ENCODE results near the gene NGEF.

Gene NGEF

GRCh38 chr2:232959139-232959538 lies 53.9 kb downstream of the NGEF start:
- DNase-seq, result no peak

DNA sequence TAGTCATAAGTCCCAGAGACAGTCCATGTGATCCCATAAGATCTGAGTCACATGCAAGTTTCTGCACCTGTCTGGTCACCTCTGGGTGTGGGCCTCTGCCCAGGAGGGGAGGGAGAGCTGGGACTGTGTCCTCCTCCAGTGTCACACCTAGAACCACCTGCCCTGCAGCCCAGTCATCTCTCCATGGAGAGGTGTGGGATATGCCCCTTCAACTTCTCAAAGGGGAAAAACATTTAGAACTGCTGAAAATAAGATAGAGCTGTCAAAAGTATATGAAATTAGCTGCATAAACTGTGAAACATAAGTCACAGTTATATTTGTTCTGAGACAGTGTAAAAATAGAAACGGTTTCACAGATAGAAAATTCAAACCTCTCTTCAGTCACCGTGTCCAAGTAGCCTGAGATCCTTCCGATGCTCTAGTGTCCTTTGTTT lies 55.4 kb downstream of the NGEF start:
- no peak for DNase-seq

- no peak for DNase-seq
Observed at GRCh38 chr2:232955856-232956255, 57.2 kb downstream of the NGEF start.

GRCh38 chr2:232954691-232955090 lies 58.4 kb downstream of the NGEF start:
- no peak for DNase-seq

GRCh38 chr2:232951891-232952290 lies 61.2 kb downstream of the NGEF start:
- no peak for DNase-seq

DNA sequence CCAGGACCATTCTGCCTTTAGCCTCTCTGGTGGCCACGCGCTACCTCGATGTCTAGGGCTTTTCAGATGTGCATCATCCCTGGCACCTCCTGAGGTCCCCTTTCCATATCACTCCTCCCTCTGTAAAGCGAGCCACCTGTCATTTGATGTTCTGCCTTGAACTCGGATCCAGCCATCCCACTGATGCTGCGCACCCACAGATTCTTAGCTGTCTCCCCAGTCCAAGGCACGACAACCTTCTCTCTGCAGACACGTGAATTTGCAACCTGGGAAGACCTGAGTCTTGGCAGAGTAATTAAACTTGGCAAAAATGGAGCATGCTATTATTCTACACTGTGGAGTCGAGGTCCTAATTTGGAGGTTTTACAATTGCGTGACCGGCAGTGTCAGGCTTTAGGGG lies 61.9 kb downstream of the NGEF start:
- no peak for DNase-seq

DNA sequence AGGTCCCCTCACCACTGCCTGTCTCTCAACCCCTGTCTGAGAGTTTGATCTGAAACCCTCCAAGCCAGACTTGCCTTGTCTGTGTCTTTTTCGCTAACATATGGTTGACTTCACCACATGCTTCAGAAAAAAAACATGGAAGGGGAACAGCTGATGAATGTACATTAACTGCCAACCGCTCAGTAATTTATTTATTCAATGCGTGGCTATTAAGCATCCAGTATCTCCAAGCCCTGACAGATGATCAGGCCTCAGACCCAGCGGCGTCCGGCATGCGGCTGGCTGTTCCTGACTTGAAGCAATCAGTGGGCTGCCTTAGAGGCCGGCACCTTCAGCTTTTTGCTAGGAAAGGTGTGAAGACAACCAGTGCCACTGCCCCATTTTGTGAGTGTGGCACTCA lies 62.3 kb downstream of the NGEF start:
- DNase-seq, result no peak

DNA sequence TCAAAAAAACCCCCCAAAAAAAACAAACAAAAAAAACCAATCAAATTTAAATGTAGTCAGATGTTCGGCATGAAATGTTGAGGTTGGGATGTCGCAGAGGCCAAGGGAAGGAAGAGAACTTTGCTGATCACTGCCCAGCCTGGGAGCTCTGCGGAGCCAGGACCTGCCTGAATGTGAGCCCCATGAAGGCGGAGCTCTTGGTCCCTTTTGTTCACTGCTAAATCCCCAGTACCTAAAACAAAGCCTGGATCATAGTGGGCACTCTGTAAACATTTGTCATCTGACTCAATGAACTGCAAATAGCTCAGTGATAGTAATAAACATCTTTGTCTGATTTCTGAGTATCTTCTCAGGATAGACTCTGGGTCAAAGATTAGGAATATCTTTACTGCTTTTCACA lies 64.0 kb downstream of the NGEF start:
- no peak for DNase-seq

DNA sequence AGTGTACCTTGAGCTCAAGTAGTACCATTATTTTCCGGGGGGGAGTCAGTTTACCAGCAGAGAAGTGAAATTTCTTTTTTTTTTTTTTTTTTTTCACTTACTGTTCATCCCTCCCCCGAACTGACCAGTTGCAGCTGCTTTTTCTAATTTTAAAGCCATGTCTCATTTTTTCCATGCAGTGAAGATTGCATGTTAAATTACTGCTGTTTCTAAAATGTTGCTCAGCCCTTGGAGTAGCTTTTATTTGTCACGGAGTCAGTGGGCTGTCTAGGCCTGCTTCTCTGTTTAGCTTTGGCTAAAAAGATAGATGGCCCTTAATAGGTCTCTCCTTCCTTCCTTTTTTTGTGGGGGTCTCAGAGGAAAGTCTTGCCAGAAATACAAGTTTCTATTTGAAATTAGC lies 70.2 kb downstream of the NGEF start:
- no peak for DNase-seq

DNA sequence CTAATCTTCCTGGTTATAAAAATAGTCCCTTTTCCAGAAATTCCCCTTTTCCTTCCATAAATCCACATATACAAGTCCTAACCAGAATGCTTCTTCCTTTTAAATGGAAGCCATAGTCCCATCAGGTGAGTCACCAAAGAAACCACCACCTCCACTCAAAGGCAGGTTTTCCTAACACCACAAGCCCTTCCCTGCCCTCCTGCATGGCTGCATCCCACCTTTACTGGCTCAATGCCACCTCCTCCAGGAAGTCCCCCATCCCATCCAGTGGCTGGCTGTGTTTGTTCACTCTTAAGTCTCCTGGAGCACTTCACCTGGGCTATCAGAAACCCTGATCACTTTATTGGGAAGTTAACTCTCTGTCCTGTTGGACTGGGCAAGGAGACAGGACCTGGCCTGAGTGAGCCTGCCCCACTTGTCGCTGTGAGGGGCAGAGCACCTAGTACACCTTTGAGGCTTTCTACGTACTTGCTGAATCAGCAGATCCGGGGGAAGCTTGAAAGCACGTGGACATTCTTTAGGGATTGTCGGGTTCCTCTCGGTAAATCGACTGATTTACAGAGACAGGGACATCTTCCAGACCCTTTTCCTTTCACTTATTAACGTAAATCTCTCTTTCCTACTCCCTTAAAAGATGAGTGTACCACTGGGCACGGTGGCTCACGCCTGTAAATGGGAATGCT lies 71.0 kb downstream of the NGEF start:
- DNase-seq, result no peak

DNA sequence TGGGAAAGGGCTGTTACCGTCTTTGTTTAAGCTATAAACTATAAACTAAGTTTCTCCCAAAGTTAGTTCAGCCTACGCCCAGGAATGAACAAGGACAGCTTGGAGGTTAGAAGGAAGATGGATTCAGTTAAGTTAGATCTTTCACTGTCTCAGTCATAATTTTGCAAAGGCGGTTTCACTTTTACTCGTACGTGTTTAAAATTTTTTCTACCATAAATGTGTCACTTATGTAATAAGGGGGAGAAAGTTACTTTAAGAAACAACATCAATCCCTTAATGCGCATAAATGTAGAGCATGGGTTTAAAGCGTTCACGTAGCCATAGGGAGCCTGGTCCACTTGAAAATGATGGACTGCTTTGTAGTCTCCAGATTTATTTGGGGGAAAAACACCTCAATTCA lies 71.7 kb downstream of the NGEF start:
- DNase-seq, result no peak

DNA sequence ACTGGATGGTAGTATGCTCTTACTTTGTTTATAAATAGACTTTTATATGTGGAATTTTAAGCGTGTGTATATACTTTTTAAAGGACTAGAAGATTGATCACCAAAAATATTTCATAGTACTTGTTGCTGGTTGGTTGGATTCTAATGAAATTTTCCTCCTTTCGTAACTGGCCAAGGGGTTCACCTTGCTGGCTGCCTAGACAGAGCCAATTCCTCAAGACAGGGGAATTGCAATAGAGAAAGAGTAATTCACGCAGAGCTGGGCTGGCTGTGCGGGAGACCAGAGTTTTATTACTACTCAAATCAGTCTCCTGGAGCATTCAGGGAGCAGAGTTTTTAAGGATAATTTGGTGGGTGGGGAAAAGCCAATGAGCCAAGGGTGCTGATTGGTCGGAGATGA lies 72.3 kb downstream of the NGEF start:
- DNase-seq, result no peak

- DNase-seq, result no peak
Observed at GRCh38 chr2:232937278-232937906, 75.7 kb downstream of the NGEF start.

DNA sequence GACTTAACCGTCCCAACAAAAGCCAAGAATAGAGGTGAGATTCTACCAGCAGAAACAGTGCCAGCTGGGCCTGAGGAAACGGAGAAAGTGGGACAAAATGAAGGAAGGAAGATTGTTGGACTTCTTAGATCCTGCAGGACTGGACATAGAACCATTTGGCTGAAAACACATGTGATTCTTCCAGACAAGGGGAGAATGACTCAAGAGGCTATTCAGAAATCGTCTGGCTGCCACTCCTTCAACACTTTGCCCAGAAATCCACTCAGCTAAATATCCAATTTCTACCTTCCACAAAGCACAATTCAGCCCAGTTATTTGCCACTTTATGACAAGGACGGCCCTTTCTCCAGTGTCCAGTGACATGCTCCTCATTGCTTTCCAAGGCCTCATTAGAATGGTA lies 81.4 kb downstream of the NGEF start:
- DNase-seq, result no peak

DNA sequence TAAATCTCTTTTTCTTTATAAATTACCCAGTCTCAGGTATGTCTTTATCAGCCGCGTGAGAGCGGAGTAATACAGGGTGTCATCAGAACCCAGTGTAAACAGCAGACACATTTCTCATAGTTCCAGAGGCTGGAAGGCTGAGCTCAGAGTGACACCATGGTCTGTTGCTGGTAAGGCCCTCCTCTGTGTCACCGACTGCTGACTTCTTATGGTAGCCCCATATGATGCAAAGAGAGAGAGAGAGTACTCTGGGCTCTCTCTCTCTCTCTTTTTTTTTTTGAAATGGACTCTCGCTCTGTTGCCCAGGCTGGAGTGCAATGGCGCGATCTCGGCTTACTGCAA lies 83.0 kb downstream of the NGEF start:
- DNase-seq, result no peak

- no peak for DNase-seq
Observed at GRCh38 chr2:232929303-232930058, 83.6 kb downstream of the NGEF start.

- no peak for DNase-seq
Observed at GRCh38 chr2:232928551-232929302, 84.3 kb downstream of the NGEF start.

DNA sequence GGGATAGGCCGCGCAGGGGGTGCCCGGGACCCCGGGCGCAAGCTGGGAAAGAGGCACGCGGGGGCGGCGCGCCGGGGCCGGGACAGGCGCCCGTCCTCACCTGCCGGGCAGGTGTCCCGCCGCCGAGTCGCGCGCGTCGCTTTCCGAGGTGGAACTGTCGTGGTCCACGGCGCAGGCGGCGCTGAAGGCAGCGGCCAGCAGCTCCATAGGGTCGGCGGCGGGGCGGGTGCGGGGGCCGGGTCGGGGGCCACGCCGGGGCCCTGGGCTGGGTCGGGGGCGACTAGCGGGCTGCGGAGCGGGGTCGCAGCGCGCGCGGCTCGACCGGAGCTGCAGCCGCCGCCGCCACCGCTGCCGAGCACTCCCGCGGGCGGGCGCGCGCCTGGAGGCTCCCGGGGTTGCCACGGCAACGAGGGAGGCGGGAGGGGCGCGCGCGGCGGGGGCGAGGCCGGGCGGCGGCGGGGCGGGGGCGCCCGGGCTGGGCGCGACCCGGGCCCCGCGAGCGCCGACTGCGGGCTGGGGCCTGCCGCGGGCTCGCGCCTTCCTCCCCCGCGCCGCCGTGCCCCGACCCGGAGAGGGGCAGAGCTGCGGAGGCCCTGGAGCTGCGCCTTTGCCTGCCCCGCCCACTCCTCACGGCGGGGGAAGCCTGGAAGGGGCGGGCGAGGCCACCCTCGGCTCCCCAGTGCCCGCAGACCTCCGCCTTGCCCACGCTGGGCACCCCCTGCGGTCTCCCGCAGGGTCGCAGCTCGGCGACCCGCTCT lies 85.1 kb downstream of the NGEF start:
- DNase-seq, result no peak

GRCh38 chr2:232927032-232927792 lies 85.8 kb downstream of the NGEF start:
- no peak for DNase-seq

- DNase-seq, result no peak
Observed at GRCh38 chr2:232926431-232926939, 86.6 kb downstream of the NGEF start.

GRCh38 chr2:232925821-232926156 lies 87.3 kb downstream of the NGEF start:
- DNase-seq, result no peak

Data from NCI-H1436 treated with DMSO at 0.1 percent for 48 hours (cell line).